GM12878 (cell line): Measurements from ENCODE around the gene PPP1R7. TPM values are rescaled to one million over a fixed set of nuclear protein-coding genes. Genes with fewer than 3 reads are reported as not detected.

Source experiments
- ATAC-seq: fragments of 200-7000 bp; cut with Tn5 transposase; 3 replicates; pipeline ENCODE4 v1.9.1; 2020; ENCODE audit warnings: mild to moderate bottlenecking, moderate library complexity
- BruUV-seq: library from RNA; stranded (reverse); fragments of 400-500 nt; replicated peaks from 2 replicates; lab custom pipeline; 2021; lab: Mats Ljungman, UMichigan
- CTCF ChIA-PET: fragments of 300-600 bp; sonication (Branson Sonifier 250); formaldehyde crosslinking; extraction: SDS; loops from one replicate; lab custom pipeline; 2021; ENCODE audit warnings: inconsistent platforms; lab: Yijun Ruan, JAX
- POLR2A ChIA-PET: fragments of 350-600 bp; formaldehyde crosslinking; extraction: SDS; loops from one replicate; lab custom pipeline; 2021; ENCODE audit warnings: inconsistent platforms; lab: Charles Lee
- RAD21 ChIA-PET: fragments of 300-600 bp; sonication (Branson Sonifier 250); formaldehyde crosslinking; loops from one replicate; lab custom pipeline; 2023; ENCODE audit warnings: antibody characterized with exemption; ENCODE audit not compliant: unreplicated experiment; lab: Charles Lee
- SMC1A ChIA-PET: fragments of 300-600 bp; sonication (Branson Sonifier 250); formaldehyde crosslinking; loops from one replicate; lab custom pipeline; 2023; ENCODE audit not compliant: unreplicated experiment, uncharacterized antibody; lab: Charles Lee
- DNase-seq: peaks from one replicate; pipeline ENCODE4 v3.0.0-alpha.2; 2011; ENCODE audit warnings: low read depth, low spot score
- FAIRE-seq: peaks from 3 replicates; lab custom pipeline; 2011; peaks lifted over from hg19 to GRCh38; lab: Jason Lieb, UNC
- H2AFZ ChIP-seq: 2 replicates; pipeline ENCODE4 v1.6.0; 2011; ENCODE audit warnings: low read depth, low read length, control low read depth; ENCODE audit not compliant: control insufficient read depth
- H3K27ac ChIP-seq: 2 replicates; pipeline ENCODE4 v1.5.1; 2011; ENCODE audit warnings: control low read depth; ENCODE audit not compliant: control insufficient read depth, insufficient read depth
- H3K27me3 ChIP-seq, 2 experiments: replicated peaks in 1 of 2; 2 replicates each; pipeline versions ENCODE4 v1.6.0 to v1.6.1; 2011; ENCODE audit warnings: low read length in 1 of 2; ENCODE audit not compliant: control insufficient read depth in 2 of 2, insufficient read depth in 2 of 2
- H3K36me3 ChIP-seq, 2 experiments: 2 replicates each; pipeline ENCODE4 v1.5.1; 2011; ENCODE audit warnings: low read length in 1 of 2; ENCODE audit not compliant: control insufficient read depth in 2 of 2, insufficient read depth in 2 of 2
- H3K4me1 ChIP-seq: 2 replicates; pipeline ENCODE4 v1.6.1; 2011; ENCODE audit warnings: mild to moderate bottlenecking, low read length, moderate library complexity, mixed read lengths; ENCODE audit not compliant: control insufficient read depth, insufficient read depth
- H3K4me2 ChIP-seq: 2 replicates; pipeline ENCODE4 v1.6.0; 2011; ENCODE audit warnings: control low read depth; ENCODE audit not compliant: control insufficient read depth, insufficient read depth
- H3K4me3 ChIP-seq: fragments of 200-600 bp; sonication (generic); 2 replicates; pipeline ENCODE4 v1.5.1; 2016
- H3K79me2 ChIP-seq: 2 replicates; pipeline ENCODE4 v1.6.0; 2011; ENCODE audit warnings: low read length; ENCODE audit not compliant: control insufficient read depth, insufficient read depth
- H3K9ac ChIP-seq: 2 replicates; pipeline ENCODE4 v1.8.0; 2011; ENCODE audit warnings: low read length, control low read depth, mixed read lengths; ENCODE audit not compliant: control insufficient read depth, insufficient read depth
- H3K9me3 ChIP-seq: replicated peaks from 3 replicates; pipeline ENCODE4 v1.5.1; 2011; ENCODE audit warnings: mild to moderate bottlenecking, low read length; ENCODE audit not compliant: control insufficient read depth, insufficient read depth
- H4K20me1 ChIP-seq: 2 replicates; pipeline ENCODE4 v1.6.0; 2011; ENCODE audit not compliant: control insufficient read depth, insufficient read depth
- ASH2L ChIP-seq: fragments of 300-600, 200-600 bp; sonication (generic); IDR thresholded peaks from 2 replicates; pipeline ENCODE4 v1.6.1; 2017; ENCODE audit warnings: low read depth, mild to moderate bottlenecking, borderline replicate concordance
- BHLHE40 ChIP-seq, 2 experiments: fragments of 450-650 bp in 1 of 2; IDR thresholded peaks; 2 replicates each; pipeline ENCODE4 v1.6.1; 2011 to 2017; ENCODE audit warnings: low read depth in 2 of 2, borderline replicate concordance in 1 of 2, improper control_type of control experiment in 1 of 2, low read length in 1 of 2, mild to moderate bottlenecking in 1 of 2
- CHD1 ChIP-seq: IDR thresholded peaks from 2 replicates; pipeline ENCODE4 v1.6.1; 2012; ENCODE audit warnings: low read depth, low read length, improper control_type of control experiment
- E2F4 ChIP-seq: IDR thresholded peaks from 2 replicates; pipeline ENCODE4 v1.6.1; 2012; ENCODE audit warnings: low read depth, low read length, improper control_type of control experiment
- ESRRA ChIP-seq: IDR thresholded peaks from 2 replicates; pipeline ENCODE4 v1.6.1; 2012; ENCODE audit warnings: mild to moderate bottlenecking, low read length, improper control_type of control experiment
- KLF5 ChIP-seq: fragments of 450-650 bp; IDR thresholded peaks from 2 replicates; pipeline ENCODE4 v1.6.1; 2014; ENCODE audit warnings: mild to moderate bottlenecking; ENCODE audit not compliant: partially characterized antibody
- MEF2B ChIP-seq: fragments of 450-650 bp; IDR thresholded peaks from 2 replicates; pipeline ENCODE4 v1.6.1; 2018; ENCODE audit warnings: mild to moderate bottlenecking, moderate library complexity; ENCODE audit not compliant: partially characterized antibody, poor library complexity, severe bottlenecking
- MTA2 ChIP-seq: fragments of 450-650 bp; IDR thresholded peaks from 2 replicates; pipeline ENCODE4 v1.6.1; 2016; ENCODE audit warnings: low read depth, mild to moderate bottlenecking, moderate library complexity
- MYB ChIP-seq: fragments of 150-350 bp; IDR thresholded peaks from 2 replicates; pipeline ENCODE4 v1.6.1; 2014; ENCODE audit warnings: mild to moderate bottlenecking, low read depth, low read length, borderline replicate concordance
- PBX3 ChIP-seq: IDR thresholded peaks from 2 replicates; pipeline ENCODE4 v1.6.1; 2011; ENCODE audit warnings: mild to moderate bottlenecking, low read depth, low read length, moderate library complexity; ENCODE audit not compliant: insufficient replicate concordance
- PML ChIP-seq: IDR thresholded peaks from 2 replicates; pipeline ENCODE4 v1.6.1; 2012; ENCODE audit warnings: low read length, inconsistent platforms
- POLR2A ChIP-seq: IDR thresholded peaks from 2 replicates; pipeline ENCODE4 v1.6.1; 2011; ENCODE audit warnings: low read depth, mild to moderate bottlenecking, low read length
- SMAD5 ChIP-seq: IDR thresholded peaks from 2 replicates; pipeline ENCODE4 v1.6.1; 2016; ENCODE audit warnings: antibody characterized with exemption, low read depth
- SMC3 ChIP-seq: IDR thresholded peaks from 2 replicates; pipeline ENCODE4 v1.6.1; 2011; ENCODE audit warnings: low read length, improper control_type of control experiment, borderline replicate concordance
- SRF ChIP-seq, 2 experiments: IDR thresholded peaks; 2 replicates each; pipeline ENCODE4 v1.6.1; 2011; ENCODE audit warnings: low read depth in 2 of 2, low read length in 2 of 2, mild to moderate bottlenecking in 1 of 2, moderate library complexity in 1 of 2
- TBL1XR1 ChIP-seq: IDR thresholded peaks from 2 replicates; pipeline ENCODE4 v1.6.1; 2012; ENCODE audit warnings: low read depth, low read length, improper control_type of control experiment
- TCF12 ChIP-seq: IDR thresholded peaks from 2 replicates; pipeline ENCODE4 v1.6.1; 2011; ENCODE audit warnings: low read depth, mild to moderate bottlenecking, low read length
- ZNF24 ChIP-seq: fragments of 450-650 bp; IDR thresholded peaks from 2 replicates; pipeline ENCODE4 v1.6.1; 2017; ENCODE audit warnings: antibody characterized with exemption, mild to moderate bottlenecking
- WGBS: methylation state at CpG from one replicate; pipeline ENCODE4 v1.1.6; 2016; ENCODE audit warnings: low lambda C conversion rate; ENCODE audit not compliant: insufficient replicate concordance, insufficient coverage; ENCODE audit errors: missing lambda C conversion rate; 5-methylcytosine and 5-hydroxymethylcytosine counted together
- in situ Hi-C: fragments of 300-500 bp; cut with MboI; formaldehyde crosslinking; loops from 9 replicates; pipeline ENCODE4 v1.14.3; 2018; ENCODE audit warnings: mixed read lengths
- intact Hi-C: fragments of 100-400 bp; cut with micrococcal nuclease; formaldehyde crosslinking; loops from one replicate; pipeline ENCODE4 v1.14.2; 2022; ENCODE audit not compliant: unreplicated experiment
- polyA plus RNA-seq, 11 experiments: library from polyadenylated mRNA; depleted of rRNA in 4 of 11; unstranded in 6 of 11; stranded (reverse) in 5 of 11; fragments of >200 nt; fragmentation: Nextera tagmentation in 4 of 11; fragmentation: Illumina TruSeq in 1 of 11; extraction: Ambion mirVana in 4 of 11; extraction: Trizol in 1 of 11; gene quantifications; 1 replicate in 1 of 11; 2 replicates in 10 of 11; pipeline versions ENCODE4 v1.2.1 to v1.2.3, GENCODE V29; 2011 to 2016; ENCODE audit warnings: inconsistent platforms in 2 of 11, missing spikeins in 2 of 11, low read depth in 1 of 11
- total RNA-seq, 4 experiments: library from RNA; depleted of rRNA in 3 of 4; stranded (reverse); fragments of >200 nt in 3 of 4; fragmentation: Illumina TruSeq in 1 of 4; extraction: Trizol in 1 of 4; gene quantifications; 2 replicates each; pipeline versions ENCODE4 v1.2.1 to v1.2.3, GENCODE V29; 2013 to 2021
- TF ChIP-seq, protein P1 (sequence below): fragments of 450-650 bp; IDR thresholded peaks from 2 replicates; pipeline ENCODE4 v1.6.1; 2017; ENCODE audit warnings: low read depth, mild to moderate bottlenecking, moderate library complexity

PPP1R7 gene
- total and polyA plus RNA-seq, 10 of the 15 experiments (the other 5 are each of a cell fraction or from before 2014, with no cell fraction given) = 78.5 to 174 (median 93.7) TPM

DNA sequence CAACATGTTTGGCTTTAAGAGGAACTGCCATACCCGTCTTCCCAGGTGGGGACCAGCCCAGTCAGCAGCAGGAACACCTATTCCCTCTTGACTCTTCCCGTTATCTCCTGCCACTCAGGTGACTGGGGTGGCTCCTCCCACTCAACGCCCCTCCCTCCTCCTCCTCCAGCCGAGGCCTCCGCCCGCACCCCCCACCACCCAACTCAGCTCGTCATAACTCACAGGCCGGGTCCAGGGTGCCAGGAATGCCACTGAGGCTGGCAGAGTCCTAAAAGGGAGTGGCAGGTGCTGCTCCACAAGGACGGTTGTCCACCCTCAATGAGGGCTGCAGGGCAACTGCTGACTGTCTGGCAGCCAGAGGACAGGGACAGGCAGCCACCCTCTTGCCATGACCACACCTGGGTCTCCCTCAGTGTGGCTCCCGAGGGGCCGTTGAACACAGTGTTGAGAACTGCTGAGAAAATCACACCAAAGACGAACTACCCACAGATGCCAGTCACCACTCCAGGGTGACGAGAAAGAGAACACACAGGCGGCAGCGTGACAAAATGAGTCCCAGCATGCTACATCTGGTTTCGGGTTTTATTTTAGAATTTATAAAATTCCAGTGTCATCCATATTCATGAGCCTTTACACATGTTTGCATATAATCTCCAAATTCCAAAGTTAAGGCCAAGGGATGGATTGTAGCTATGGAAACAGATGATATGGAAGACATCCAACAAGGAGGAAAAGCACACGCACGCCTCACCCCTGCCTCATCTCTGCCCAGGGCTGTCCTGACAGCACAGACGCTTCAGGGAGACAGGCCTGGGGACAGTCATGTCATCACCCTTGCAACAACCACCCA is 76.7 kb downstream of the PPP1R7 start:
- in situ Hi-C loops (no loop called here), intact Hi-C loops (no loop called here)
- Histone ChIP-seq H3K36me3 (peaks cover 22 to 34% of the 10 kb centered on the region in 2 experiments), H3K4me1 (no peaks in the 10 kb centered on the region), H3K27ac (no peak overlapping the region), H2AFZ (no peak overlapping the region), H3K27me3 (no peaks in the 10 kb centered on the region), H3K79me2 (no peaks in the 10 kb centered on the region), H3K4me3 (no peak overlapping the region), H3K4me2 (no peak overlapping the region), H3K9ac (no peak overlapping the region), H3K9me3 (no peaks in the 10 kb centered on the region), H4K20me1 (no peaks in the 10 kb centered on the region)
- WGBS = 96% methylated on average over 14 of the region's 19 CpGs
- POLR2A ChIA-PET = no interaction called here
- SMC1A ChIA-PET = no interaction called here
- FAIRE-seq (no peak), ATAC-seq (no peak), DNase-seq (no peak)
- BruUV-seq = no TSS peak
- RAD21 ChIA-PET = no interaction called here
- CTCF ChIA-PET = no interaction called here
- no peak for TF ChIP-seq TCF12
- no peak for TF ChIP-seq MTA2
- no peak for TF ChIP-seq ESRRA
- no peak for TF ChIP-seq TBL1XR1
- TF ChIP-seq PML = 0 out of 2 replicates have a peak, but pooled peaks have one; percentile 30
- TF ChIP-seq PBX3 = no peak
- no peak for TF ChIP-seq MYB
- no peak for TF ChIP-seq KLF5
- TF ChIP-seq, protein P1, sequence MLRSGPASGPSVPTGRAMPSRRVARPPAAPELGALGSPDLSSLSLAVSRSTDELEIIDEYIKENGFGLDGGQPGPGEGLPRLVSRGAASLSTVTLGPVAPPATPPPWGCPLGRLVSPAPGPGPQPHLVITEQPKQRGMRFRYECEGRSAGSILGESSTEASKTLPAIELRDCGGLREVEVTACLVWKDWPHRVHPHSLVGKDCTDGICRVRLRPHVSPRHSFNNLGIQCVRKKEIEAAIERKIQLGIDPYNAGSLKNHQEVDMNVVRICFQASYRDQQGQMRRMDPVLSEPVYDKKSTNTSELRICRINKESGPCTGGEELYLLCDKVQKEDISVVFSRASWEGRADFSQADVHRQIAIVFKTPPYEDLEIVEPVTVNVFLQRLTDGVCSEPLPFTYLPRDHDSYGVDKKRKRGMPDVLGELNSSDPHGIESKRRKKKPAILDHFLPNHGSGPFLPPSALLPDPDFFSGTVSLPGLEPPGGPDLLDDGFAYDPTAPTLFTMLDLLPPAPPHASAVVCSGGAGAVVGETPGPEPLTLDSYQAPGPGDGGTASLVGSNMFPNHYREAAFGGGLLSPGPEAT = no peak
- no peak for TF ChIP-seq ZNF24
- no peak for TF ChIP-seq SMC3
- TF ChIP-seq MEF2B = no peak
- no peak for TF ChIP-seq ASH2L
- TF ChIP-seq E2F4 = no peak
- peak; percentile 50; the same call in 1 of the 2 replicates for TF ChIP-seq POLR2A
- no peak for TF ChIP-seq SRF (IDR thresholded peaks at IDR 0.05; ENCODE audit: low read depth in 2 of 2, low read length in 2 of 2)
- no peak for TF ChIP-seq BHLHE40 (IDR thresholded peaks at IDR 0.05; ENCODE audit: borderline replicate concordance in 1 of 2, low read depth in 2 of 2, low read length in 1 of 2)
- no peak for TF ChIP-seq CHD1
- TF ChIP-seq SMAD5 = 0 out of 2 replicates have a peak, but pooled peaks have one; percentile 34
